Osteoblast (primary cell): ENCODE results near the gene ANKRD6. TPM values are rescaled to one million over a fixed set of nuclear protein-coding genes. Genes with fewer than 3 reads are reported as not detected.

Source experiments
- DNase-seq: peaks from one replicate; pipeline ENCODE4 v3.0.0; 2011; ENCODE audit warnings: low spot score, mixed read lengths; ENCODE audit not compliant: insufficient read length; ENCODE audit errors: missing footprints
- H2AFZ ChIP-seq: 2 replicates; pipeline ENCODE4 v1.6.0; 2011; ENCODE audit warnings: mild to moderate bottlenecking, low read length
- H3K27ac ChIP-seq: 2 replicates; pipeline ENCODE4 v1.5.1; 2011; ENCODE audit warnings: mild to moderate bottlenecking, low read depth, low read length, moderate library complexity
- H3K27me3 ChIP-seq: 2 replicates; pipeline ENCODE4 v1.6.0; 2012; ENCODE audit warnings: mild to moderate bottlenecking, control low read depth, inconsistent platforms, low read length, moderate library complexity; ENCODE audit not compliant: insufficient read depth
- H3K36me3 ChIP-seq: 2 replicates; pipeline ENCODE4 v1.5.1; 2011; ENCODE audit warnings: mild to moderate bottlenecking, low read length, control low read depth, moderate library complexity; ENCODE audit not compliant: insufficient read depth
- H3K4me1 ChIP-seq: 2 replicates; pipeline ENCODE4 v1.5.1; 2011; ENCODE audit warnings: mild to moderate bottlenecking, low read length, control low read depth, moderate library complexity; ENCODE audit not compliant: insufficient read depth
- H3K4me2 ChIP-seq: 2 replicates; pipeline ENCODE4 v1.6.0; 2011; ENCODE audit warnings: mild to moderate bottlenecking, low read length; ENCODE audit not compliant: insufficient read depth
- H3K4me3 ChIP-seq: fragments of 200-600 bp; sonication (generic); 3 replicates; pipeline ENCODE4 v1.5.1; 2012; ENCODE audit warnings: mild to moderate bottlenecking, low read length, inconsistent platforms; ENCODE audit not compliant: insufficient read depth
- H3K79me2 ChIP-seq: 2 replicates; pipeline ENCODE4 v1.6.0; 2012; ENCODE audit warnings: mild to moderate bottlenecking, low read length, control low read depth, inconsistent platforms; ENCODE audit not compliant: insufficient read depth
- H3K9me3 ChIP-seq: 2 replicates; pipeline ENCODE4 v1.5.1; 2011; ENCODE audit warnings: low read depth, low read length, control low read depth
- H4K20me1 ChIP-seq: 2 replicates; pipeline ENCODE4 v1.6.0; 2012; ENCODE audit warnings: mild to moderate bottlenecking, low read length, control low read depth; ENCODE audit not compliant: insufficient read depth
- CTCF ChIP-seq: IDR thresholded peaks from 2 replicates; pipeline ENCODE4 v1.5.1; 2011; ENCODE audit warnings: mild to moderate bottlenecking, low read depth, low read length, moderate library complexity; ENCODE audit errors: extremely low read depth
- total RNA-seq: library from RNA; depleted of rRNA; stranded (reverse); fragments of >200 nt; gene quantifications from 2 replicates; pipeline ENCODE4 v1.2.3, GENCODE V29; 2012

The ANKRD6 gene
- total RNA-seq, 1 donor, result 11.2 TPM

GRCh38 chr6:89643406-89643805, 210.5 kb downstream of the ANKRD6 start:
- no peaks in the 10 kb centered on the region for H3K27me3 ChIP-seq

GRCh38 chr6:89644864-89645263, 211.9 kb downstream of the ANKRD6 start:
- no peak overlapping the region for H3K27ac ChIP-seq
- H2AFZ ChIP-seq, result no peak overlapping the region
- no peak overlapping the region for H3K4me3 ChIP-seq
- peaks cover 4% of the 10 kb centered on the region for H3K4me1 ChIP-seq
- peaks cover 3% of the 10 kb centered on the region for H3K79me2 ChIP-seq
- H3K4me2 ChIP-seq, result no peak overlapping the region
- no peaks in the 10 kb centered on the region for H3K9me3 ChIP-seq
- peaks cover 41% of the 10 kb centered on the region for H3K36me3 ChIP-seq
- no peak for TF ChIP-seq CTCF
- H3K27me3 ChIP-seq, result no peaks in the 10 kb centered on the region
- DNase-seq, result no peak
- no peaks in the 10 kb centered on the region for H4K20me1 ChIP-seq

More at GRCh38 chr6:89643406-89643805, 210.5 kb downstream of the ANKRD6 start:
- Histone ChIP-seq H3K4me2 (no peak overlapping the region), H2AFZ (no peak overlapping the region), H3K27ac (no peak overlapping the region), H3K79me2 (peaks cover 10% of the 10 kb centered on the region), H3K9me3 (no peaks in the 10 kb centered on the region), H3K4me3 (no peak overlapping the region), H3K4me1 (peaks cover 10% of the 10 kb centered on the region), H3K36me3 (peaks cover 41% of the 10 kb centered on the region), H4K20me1 (no peaks in the 10 kb centered on the region)
- no peak for TF ChIP-seq CTCF
- DNase-seq, result no peak

- no peaks in the 10 kb centered on the region for H3K9me3 ChIP-seq
- no peak overlapping the region for H3K4me2 ChIP-seq
- H3K79me2 ChIP-seq, result no peaks in the 10 kb centered on the region
- H3K4me1 ChIP-seq, result no peaks in the 10 kb centered on the region
- peaks cover 45% of the 10 kb centered on the region for H3K36me3 ChIP-seq
- H3K27ac ChIP-seq, result no peak overlapping the region
- TF ChIP-seq CTCF, result no peak
- H4K20me1 ChIP-seq, result no peaks in the 10 kb centered on the region
- no peak overlapping the region for H2AFZ ChIP-seq
- no peak for DNase-seq
- no peaks in the 10 kb centered on the region for H3K27me3 ChIP-seq
- no peak overlapping the region for H3K4me3 ChIP-seq
Observed at GRCh38 chr6:89649682-89650081, 216.7 kb downstream of the ANKRD6 start.

- no peak overlapping the region for H2AFZ ChIP-seq
Observed at GRCh38 chr6:89650579-89650978, 217.6 kb downstream of the ANKRD6 start.

More at GRCh38 chr6:89650579-89650978, 217.6 kb downstream of the ANKRD6 start:
- Histone ChIP-seq H3K4me3 (no peak overlapping the region), H3K36me3 (peaks cover 49% of the 10 kb centered on the region), H3K79me2 (no peaks in the 10 kb centered on the region), H3K4me1 (no peaks in the 10 kb centered on the region), H3K4me2 (no peak overlapping the region), H4K20me1 (no peaks in the 10 kb centered on the region), H3K9me3 (no peaks in the 10 kb centered on the region), H3K27ac (no peak overlapping the region), H3K27me3 (no peaks in the 10 kb centered on the region)
- DNase-seq, result no peak
- no peak for TF ChIP-seq CTCF
